Measurements from ENCODE around the gene RPS10. TPM values are rescaled to one million over a fixed set of nuclear protein-coding genes. Genes with fewer than 3 reads are reported as not detected.

Gene RPS10
- total RNA-seq, 1 donor from 2014 or later = 1,689 TPM

DNA sequence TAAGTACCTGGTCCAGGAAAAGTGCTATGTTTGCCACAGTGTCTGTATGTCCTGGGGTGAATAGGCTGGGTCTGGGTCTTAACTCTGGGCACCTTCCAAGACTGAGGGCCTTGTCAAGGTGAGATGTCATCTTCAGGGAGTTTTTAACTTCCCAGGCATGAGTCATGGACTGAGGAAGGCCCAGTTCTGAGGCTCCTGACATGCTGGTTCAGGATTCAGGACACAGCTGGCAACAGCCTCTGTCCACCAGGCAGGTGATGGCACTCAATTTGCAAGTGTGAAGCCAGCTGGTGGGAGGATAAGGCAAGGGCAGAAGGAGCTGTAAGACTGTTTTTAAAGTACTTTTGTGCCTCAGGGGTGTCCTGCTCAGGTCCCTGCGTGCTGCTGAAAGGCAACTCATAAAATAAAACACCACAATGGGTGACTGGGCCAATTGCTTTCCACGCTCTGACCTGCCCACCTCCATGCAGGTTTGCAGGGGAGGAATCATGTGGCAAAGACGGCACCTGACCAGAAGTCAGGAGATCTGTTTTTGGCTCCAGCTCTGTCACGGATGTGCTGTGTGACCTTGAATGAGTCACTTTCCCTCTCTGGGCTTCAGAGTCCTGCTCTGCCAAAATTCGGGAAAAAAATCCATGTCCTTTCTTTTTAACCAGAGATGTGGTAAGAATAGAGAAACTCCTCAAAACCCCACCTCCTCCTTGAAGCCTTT is 35.1 kb upstream of the RPS10 start:
- Mint-ChIP-seq H3K9me3 (no peaks in the 10 kb centered on the region), H3K4me3 (no peak overlapping the region), H3K27me3 (peaks cover 21% of the 10 kb centered on the region), H3K36me3 (ENCODE audit: low read depth) (no peaks in the 10 kb centered on the region), H3K27ac (no peak overlapping the region), H3K4me1 (peaks cover 2% of the 10 kb centered on the region)
- DNase-seq = no peak
- intact Hi-C loops (cut with micrococcal nuclease) = loop anchor here (1.0 kb wide), 1 partner anchor 148 kb away; no protein-coding TSS in a partner anchor

DNA sequence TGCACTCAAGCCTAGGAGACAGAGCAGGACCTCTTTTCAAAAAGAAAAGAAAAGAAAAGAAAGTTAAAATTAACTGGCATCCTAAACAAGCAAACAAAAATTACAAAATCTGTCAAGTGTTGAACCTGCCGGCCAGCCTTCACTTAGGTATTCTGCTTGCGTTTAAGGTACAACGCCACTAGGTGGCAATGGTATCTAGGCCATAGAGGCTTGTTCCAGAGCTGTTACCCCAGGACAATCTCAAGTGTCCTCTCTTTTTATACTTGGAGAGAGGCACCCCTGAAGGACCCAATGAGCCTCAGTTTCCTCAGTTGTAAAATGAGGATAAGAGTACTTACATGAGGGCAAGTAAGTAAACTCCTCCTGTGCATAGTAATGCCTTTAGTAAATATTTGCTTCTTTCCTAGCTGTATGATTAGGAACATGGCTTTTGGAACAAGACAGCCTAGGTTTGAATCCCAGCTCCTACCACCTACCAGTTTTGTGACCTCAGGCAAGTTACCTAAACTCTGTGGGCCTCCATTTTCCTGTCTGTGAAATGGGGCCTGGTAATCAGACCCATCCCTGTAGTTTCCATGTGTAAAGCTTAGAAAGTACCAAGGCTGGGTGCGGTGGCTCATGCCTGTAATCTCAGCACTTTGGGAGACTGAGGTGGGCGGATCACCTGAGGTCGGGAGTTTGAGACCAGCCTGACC is 34.2 kb upstream of the RPS10 start:
- no peaks in the 10 kb centered on the region for H3K9me3 Mint-ChIP-seq
- no peaks in the 10 kb centered on the region for H3K36me3 Mint-ChIP-seq (ENCODE audit: low read depth)
- peaks cover 19% of the 10 kb centered on the region for H3K27me3 Mint-ChIP-seq
- DNase-seq = peak; percentile 86
- H3K4me1 Mint-ChIP-seq = no peaks in the 10 kb centered on the region
- H3K4me3 Mint-ChIP-seq = no peak overlapping the region
- no peak overlapping the region for H3K27ac Mint-ChIP-seq
- intact Hi-C loops (cut with micrococcal nuclease) = loop anchor here (1.0 kb wide), 1 partner anchor 149 kb away; no protein-coding TSS in a partner anchor

DNA sequence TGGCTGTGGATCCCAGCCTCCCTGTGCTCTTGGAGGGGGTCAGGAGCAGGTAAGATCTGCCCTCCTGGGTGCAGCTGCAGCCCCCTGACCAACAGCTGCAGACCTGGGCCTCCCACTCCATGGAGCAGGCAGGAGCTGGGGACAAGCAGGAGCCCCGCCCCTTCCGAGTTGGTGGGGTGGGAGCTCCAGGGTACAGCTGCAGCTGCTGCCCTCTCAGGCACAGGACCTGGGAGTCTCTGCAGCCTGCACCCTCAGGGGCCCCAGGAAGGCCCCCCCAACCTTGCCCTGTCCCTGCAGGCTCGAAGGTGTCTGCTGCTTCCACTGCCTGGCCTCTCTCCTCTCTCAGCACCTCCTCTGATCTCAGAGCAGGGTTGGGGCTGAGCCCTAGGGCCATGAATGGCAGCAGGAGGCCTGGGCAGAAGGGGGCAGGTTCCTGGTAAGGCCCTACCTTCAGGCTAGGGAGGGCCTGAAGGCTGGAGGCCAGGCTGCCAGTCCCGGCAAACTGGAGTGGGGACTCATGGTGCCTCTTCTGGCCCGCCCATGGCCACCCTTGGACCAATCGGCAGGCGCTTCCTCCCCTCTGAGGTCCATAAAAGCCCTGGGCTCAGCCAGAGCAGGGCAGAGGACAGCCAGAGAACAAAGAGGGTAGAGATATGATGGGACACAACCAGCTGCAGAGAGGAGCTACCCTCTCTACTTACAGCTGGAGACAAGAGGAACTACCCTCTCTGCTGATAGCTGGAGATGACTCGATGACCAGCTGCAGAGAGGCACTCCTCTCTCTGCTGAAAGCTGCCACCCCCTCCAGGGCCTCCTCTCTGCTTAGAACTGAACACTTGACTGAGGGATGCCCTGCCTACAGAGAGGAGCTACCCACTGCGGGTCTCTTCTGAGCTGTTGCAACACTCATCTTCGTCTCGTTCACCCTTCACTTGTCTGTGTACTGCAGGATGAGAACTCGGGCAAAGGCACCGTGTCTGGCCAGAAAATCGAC is 32.2 kb upstream of the RPS10 start:
- DNase-seq = no peak
- no peaks in the 10 kb centered on the region for H3K9me3 Mint-ChIP-seq
- H3K27me3 Mint-ChIP-seq = peaks cover 10% of the 10 kb centered on the region
- no peaks in the 10 kb centered on the region for H3K4me1 Mint-ChIP-seq
- H3K27ac Mint-ChIP-seq = no peak overlapping the region
- intact Hi-C loops (cut with micrococcal nuclease) = no loop called here
- no peak overlapping the region for H3K4me3 Mint-ChIP-seq
- no peaks in the 10 kb centered on the region for H3K36me3 Mint-ChIP-seq (ENCODE audit: low read depth)

DNA sequence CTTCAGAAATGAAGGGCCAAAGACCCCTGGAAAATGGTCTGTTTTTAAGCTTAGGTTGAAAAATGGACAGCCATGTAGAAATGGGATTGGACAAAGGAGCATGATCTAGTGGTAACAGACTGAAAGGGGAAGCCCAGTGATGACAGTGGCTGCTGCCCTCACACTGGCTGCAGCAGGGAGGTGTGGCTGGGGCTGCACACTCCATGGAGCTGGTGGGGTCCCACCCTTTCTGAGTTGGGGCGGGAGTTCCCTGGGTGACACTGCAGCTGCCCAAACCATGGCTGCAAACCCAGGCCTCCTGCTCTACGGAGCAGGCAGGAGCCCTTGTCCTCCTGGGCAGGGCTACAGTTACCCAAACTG is 31.5 kb upstream of the RPS10 start:
- no peak overlapping the region for H3K4me3 Mint-ChIP-seq
- H3K27me3 Mint-ChIP-seq = peaks cover 7% of the 10 kb centered on the region
- no peak for DNase-seq
- no peaks in the 10 kb centered on the region for H3K9me3 Mint-ChIP-seq
- no peaks in the 10 kb centered on the region for H3K4me1 Mint-ChIP-seq
- H3K27ac Mint-ChIP-seq = no peak overlapping the region
- intact Hi-C loops (cut with micrococcal nuclease) = no loop called here
- no peaks in the 10 kb centered on the region for H3K36me3 Mint-ChIP-seq (ENCODE audit: low read depth)

DNA sequence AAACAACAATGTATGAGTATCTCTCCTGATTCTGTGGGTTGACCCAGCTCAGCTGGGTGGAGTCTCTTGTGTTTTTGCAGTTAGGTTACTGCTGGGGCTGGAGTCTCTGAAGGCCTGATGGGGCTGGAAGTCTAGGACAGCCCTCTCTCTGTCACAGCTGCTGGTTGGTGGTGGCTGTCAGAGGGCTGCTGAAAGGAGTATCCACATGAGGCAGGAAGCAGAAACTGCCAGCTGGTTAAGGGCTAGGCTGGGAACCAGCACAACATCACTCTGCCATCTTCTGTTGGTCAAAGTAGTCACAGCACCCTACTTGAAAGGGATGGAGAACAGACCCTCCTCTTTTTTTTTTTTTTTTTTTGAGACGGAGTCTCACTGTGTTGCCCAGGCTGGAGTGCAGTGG is 30.0 kb upstream of the RPS10 start:
- intact Hi-C loops (cut with micrococcal nuclease) = no loop called here
- no peaks in the 10 kb centered on the region for H3K4me1 Mint-ChIP-seq
- no peaks in the 10 kb centered on the region for H3K36me3 Mint-ChIP-seq (ENCODE audit: low read depth)
- no peak for DNase-seq
- no peak overlapping the region for H3K4me3 Mint-ChIP-seq
- no peak overlapping the region for H3K27ac Mint-ChIP-seq
- H3K27me3 Mint-ChIP-seq = peaks cover 4% of the 10 kb centered on the region
- peaks cover 5% of the 10 kb centered on the region for H3K9me3 Mint-ChIP-seq

DNA sequence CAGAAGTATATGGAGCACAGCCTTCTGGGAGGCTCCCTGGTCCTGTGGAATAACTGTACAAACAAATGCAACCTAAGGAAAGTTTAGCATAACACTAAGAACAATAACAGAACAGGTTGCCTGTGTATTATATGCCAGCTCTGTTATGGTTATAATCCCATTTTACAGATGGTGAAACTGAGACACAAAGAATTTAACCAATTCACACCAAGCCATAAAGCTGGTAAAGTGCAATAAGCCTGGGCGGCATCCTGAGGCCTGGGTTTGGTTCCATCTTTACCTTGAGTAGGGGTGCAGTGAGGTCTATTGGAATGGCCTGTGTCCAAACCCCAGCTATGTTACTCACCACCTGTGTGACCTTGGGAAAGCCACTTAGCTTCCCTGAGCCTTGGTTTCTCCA is 25.3 kb upstream of the RPS10 start:
- no peaks in the 10 kb centered on the region for H3K4me1 Mint-ChIP-seq
- no peak overlapping the region for H3K4me3 Mint-ChIP-seq
- intact Hi-C loops (cut with micrococcal nuclease) = no loop called here

DNA sequence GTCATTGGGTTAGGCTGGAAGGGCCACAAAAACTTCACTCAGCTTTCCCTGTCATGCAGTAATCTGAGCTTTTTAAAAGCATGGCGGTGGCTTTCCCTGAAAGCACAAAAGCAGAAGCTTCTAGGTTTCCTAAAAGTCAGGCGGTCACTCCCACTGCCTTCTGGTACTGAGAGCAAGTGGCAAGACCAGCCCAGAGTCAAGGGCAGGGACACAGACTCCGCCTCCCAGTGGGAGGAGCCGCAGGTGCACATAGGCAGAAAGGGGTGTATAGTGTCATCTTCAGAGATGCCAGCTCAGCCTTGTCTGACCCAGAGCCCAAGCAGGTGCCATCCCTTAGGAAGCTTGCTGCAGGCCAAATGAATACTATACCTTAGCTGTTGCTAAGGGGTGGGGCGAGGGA is 22.0 kb upstream of the RPS10 start:
- intact Hi-C loops (cut with micrococcal nuclease) = no loop called here
- H3K27ac Mint-ChIP-seq = no peak overlapping the region
- peaks cover 5% of the 10 kb centered on the region for H3K9me3 Mint-ChIP-seq
- H3K4me1 Mint-ChIP-seq = no peaks in the 10 kb centered on the region
- DNase-seq = no peak
- H3K27me3 Mint-ChIP-seq = peaks cover 3% of the 10 kb centered on the region
- no peak overlapping the region for H3K4me3 Mint-ChIP-seq
- no peaks in the 10 kb centered on the region for H3K36me3 Mint-ChIP-seq (ENCODE audit: low read depth)

More for the DNA sequence above, 25.3 kb upstream of the RPS10 start:
- Mint-ChIP-seq H3K36me3 (ENCODE audit: low read depth) (no peaks in the 10 kb centered on the region), H3K27ac (no peak overlapping the region), H3K27me3 (peaks cover 4% of the 10 kb centered on the region), H3K9me3 (peaks cover 5% of the 10 kb centered on the region)
- DNase-seq = no peak

DNA sequence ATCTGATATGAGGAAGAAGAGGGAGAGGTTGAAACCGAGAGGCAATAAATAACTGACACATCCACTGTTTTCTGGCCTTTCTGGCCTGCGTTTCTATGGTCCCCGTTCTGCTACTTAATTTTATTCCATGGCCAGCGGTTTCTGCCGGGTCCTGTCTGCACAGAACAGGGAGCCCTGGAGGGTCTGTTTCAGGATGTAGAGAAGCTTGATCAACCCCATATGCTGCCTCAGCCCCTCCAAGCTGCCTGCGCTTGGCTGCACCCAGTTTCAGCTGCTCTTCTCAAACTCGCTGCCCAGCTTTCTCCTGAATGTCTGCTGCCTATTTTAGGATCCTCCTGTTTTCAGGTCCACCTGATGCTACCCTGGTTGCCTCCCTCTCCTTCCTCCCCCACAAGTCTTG is 21.5 kb upstream of the RPS10 start:
- intact Hi-C loops (cut with micrococcal nuclease) = no loop called here
- Mint-ChIP-seq H3K27me3 (peaks cover 3% of the 10 kb centered on the region), H3K9me3 (peaks cover 5% of the 10 kb centered on the region), H3K4me3 (no peak overlapping the region), H3K36me3 (ENCODE audit: low read depth) (no peaks in the 10 kb centered on the region), H3K4me1 (no peaks in the 10 kb centered on the region), H3K27ac (no peak overlapping the region)
- no peak for DNase-seq

DNA sequence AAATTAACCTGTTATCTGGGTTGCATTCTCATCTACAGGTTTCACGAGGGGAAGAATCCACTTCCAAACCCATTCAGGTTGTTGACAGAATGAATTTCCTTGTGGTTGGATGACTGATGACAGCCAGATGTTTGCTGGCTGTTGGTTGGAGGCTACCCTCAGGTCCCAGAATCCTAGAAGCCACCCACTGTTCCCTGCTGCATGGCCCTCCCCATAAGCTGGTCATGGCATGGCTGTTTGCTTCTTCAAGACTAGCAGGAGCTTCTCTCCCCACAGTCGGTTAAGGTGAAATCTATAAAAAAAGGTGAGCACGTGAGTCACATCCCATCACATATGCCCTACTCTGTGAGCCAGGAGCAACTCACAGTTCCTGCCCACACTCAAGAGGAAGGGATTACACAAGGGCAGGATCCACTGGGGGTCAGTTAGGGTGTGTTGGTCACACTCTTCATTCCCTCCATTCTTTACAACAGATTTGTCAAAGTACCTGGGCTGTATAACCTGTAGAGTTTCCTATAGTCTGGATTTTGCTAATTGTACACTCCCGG is 19.5 kb upstream of the RPS10 start:
- Mint-ChIP-seq H3K4me3 (no peak overlapping the region), H3K36me3 (ENCODE audit: low read depth) (no peaks in the 10 kb centered on the region), H3K27ac (no peak overlapping the region), H3K9me3 (no peaks in the 10 kb centered on the region), H3K4me1 (no peaks in the 10 kb centered on the region), H3K27me3 (peaks cover 3% of the 10 kb centered on the region)
- no peak for DNase-seq
- intact Hi-C loops (cut with micrococcal nuclease) = no loop called here

DNA sequence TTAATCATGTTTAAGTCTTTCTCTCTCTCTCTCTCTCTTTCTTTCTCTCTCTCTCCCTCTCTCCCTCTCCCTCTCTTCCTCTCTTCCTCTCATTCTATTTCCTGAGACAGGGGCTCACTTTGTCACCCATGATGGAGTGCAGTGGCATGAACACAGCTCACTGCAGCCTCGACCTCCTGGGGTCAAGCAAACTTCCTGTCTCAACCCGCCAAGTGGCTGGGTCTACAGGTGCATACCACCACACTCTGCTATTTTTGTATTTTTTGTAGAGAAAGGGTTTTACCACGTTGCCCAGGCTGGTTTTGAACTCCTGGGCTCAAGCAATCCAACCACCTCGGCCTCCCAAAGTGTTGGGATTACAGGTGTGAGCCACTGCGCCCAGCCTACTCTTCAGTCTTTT is 15.7 kb upstream of the RPS10 start:
- no peak for DNase-seq
- no peaks in the 10 kb centered on the region for H3K4me1 Mint-ChIP-seq
- peaks cover 3% of the 10 kb centered on the region for H3K27me3 Mint-ChIP-seq
- H3K27ac Mint-ChIP-seq = no peak overlapping the region
- no peak overlapping the region for H3K4me3 Mint-ChIP-seq
- H3K36me3 Mint-ChIP-seq (ENCODE audit: low read depth) = no peaks in the 10 kb centered on the region
- H3K9me3 Mint-ChIP-seq = no peaks in the 10 kb centered on the region
- intact Hi-C loops (cut with micrococcal nuclease) = no loop called here

DNA sequence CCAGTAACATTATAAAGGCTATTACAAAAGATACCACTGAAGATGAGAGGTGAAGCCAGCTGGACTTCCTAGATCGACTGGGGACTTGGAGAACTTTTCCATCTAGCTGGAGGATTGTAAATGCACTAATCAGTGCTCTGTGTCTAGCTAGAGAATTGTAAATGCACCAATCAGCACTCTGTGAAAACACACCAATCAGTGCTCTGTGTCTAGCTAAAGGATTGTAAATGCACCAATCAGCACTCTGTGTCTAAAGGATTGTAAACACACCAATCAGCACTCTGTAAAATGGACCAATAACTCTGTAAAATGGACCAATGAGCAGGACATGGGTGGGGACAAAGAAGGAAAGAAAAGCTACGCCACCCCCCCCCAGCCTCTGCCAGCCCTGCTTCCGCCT is 13.6 kb upstream of the RPS10 start:
- DNase-seq = no peak
- Mint-ChIP-seq H3K36me3 (ENCODE audit: low read depth) (no peaks in the 10 kb centered on the region), H3K4me1 (no peaks in the 10 kb centered on the region), H3K27ac (no peak overlapping the region), H3K27me3 (no peaks in the 10 kb centered on the region), H3K4me3 (no peak overlapping the region), H3K9me3 (no peaks in the 10 kb centered on the region)
- intact Hi-C loops (cut with micrococcal nuclease) = no loop called here

DNA sequence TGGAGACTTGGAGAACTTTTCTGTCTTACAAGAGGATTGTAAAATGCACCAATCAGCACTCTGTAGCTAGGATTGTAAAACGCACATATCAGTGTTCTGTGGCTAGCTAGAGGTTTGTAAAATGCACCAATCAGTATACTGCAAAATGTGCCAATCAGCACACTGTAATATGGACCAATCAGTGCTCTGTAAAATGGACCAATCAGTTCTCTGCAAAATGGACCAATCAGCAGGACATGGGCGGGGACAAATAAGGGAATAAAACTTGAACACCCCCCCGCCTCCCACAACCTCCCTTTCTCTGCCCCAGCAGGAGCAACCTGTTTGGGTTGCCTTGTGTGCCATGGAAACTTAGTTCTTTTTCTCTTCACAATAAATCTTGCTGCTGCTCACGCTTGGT is 12.8 kb upstream of the RPS10 start:
- Mint-ChIP-seq H3K36me3 (ENCODE audit: low read depth) (no peaks in the 10 kb centered on the region), H3K27me3 (no peaks in the 10 kb centered on the region), H3K9me3 (no peaks in the 10 kb centered on the region), H3K4me1 (no peaks in the 10 kb centered on the region), H3K4me3 (no peak overlapping the region), H3K27ac (no peak overlapping the region)
- intact Hi-C loops (cut with micrococcal nuclease) = no loop called here
- no peak for DNase-seq

DNA sequence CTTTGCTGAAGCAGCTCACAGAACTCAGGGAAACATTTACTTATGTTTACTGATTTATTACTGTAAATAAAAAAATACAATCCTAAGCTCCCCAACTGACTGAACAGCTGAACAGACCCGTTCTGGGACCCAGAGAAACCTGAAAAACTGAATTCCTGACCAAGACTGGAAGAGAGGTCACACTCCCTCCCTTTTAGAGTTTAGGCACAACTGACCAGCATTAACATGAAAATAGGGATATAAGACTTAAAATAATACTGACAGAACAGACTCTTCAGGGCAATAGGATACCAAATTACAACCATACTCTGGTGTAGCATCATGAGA is 11.7 kb upstream of the RPS10 start:
- Mint-ChIP-seq H3K4me1 (no peaks in the 10 kb centered on the region), H3K9me3 (no peaks in the 10 kb centered on the region), H3K4me3 (no peak overlapping the region), H3K36me3 (ENCODE audit: low read depth) (no peaks in the 10 kb centered on the region), H3K27ac (no peak overlapping the region), H3K27me3 (peaks cover 3% of the 10 kb centered on the region)
- intact Hi-C loops (cut with micrococcal nuclease) = no loop called here
- no peak for DNase-seq
